ENCODE data around the gene ZNF19.

GRCh38 chr16:71453036-71453435, 36.1 kb downstream of the ZNF19 start:
- TF ChIP-seq POLR2AphosphoS5 (IDR thresholded peaks at IDR 0.05; ENCODE audit: low read depth, low read length), result no peak
- TF ChIP-seq POLR2A (IDR thresholded peaks at IDR 0.05; ENCODE audit: low read depth, low read length), result no peak
